ENCODE measurements around the gene CFAP57.

Gene CFAP57

DNA sequence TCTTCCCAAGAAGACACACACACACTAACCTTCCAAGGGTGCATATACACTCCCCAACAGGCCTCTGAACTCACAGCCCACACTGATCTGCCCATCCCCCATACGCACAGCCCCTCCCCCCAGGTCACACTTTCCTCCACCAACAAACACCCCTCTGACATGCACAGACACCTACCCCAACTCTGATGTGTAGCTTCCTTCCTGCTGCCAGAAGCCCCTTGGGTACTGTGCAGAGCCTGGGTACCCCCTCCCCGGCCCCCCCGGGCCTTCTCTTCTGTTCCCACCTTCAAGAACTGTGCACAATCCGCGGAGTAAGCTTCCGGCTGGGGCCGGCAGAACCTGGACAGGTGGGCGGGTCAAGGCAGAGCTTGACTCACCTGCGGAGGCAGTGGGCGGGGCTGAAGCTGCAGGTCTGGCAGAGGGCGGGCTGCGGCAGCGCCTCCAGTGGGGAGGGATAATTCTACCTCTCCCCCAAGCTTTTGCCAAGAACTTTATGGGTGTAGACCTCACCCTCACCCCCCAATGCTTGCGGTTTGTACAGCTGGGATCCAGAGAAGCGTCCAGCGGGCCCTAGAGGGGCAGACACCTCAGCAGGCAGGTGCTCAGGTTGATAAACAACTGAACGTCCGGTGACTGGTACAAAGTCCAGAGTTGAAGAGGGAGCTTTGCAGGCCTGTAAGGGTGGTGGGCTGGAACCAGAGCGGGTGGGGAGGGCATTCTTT, 113.3 kb downstream of the CFAP57 start, which contains the start of gene C1orf210:
C1orf210 (minus strand) TSS at position 313 of the 722 bp plus-strand sequence. CDS start 2,311 bp downstream, outside the sequence.
- H3K4me3 ChIP-seq (ENCODE audit: low read depth, low read length), result peak within 1 kb of the TSS; percentile 83

DNA sequence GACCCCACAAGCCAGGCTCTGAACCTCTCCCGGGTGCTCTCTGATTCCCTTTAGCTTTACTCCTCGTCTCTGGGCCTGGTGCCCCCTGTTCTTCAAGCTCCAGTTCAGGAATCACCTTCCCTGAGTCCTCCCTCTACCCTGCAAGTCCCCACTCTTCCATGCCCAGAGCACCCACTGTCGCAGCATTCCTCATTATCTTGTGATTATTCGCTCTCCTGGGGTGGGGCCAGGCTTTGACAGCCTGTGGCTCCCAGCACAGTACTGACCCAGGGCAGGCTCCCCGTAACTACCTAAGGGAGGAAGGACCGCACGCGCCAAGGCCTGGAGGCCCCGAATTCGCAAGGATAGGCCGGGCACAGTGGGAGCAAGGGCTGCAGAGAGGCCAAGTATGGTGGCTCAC, 114.0 kb downstream of the CFAP57 start:
- no peaks in the 10 kb centered on the region for H3K27me3 ChIP-seq (ENCODE audit: control insufficient read depth, insufficient read depth, low read length)
- peaks cover 4% of the 10 kb centered on the region for H3K36me3 ChIP-seq (ENCODE audit: control insufficient read depth, insufficient read depth, low read length)
- H3K9me3 ChIP-seq (ENCODE audit: control insufficient read depth, insufficient read depth, low read length), result no peaks in the 10 kb centered on the region
- H3K4me1 ChIP-seq (ENCODE audit: control insufficient read depth, insufficient read depth, low read length), result peaks cover 12% of the 10 kb centered on the region
- H3K4me3 ChIP-seq (ENCODE audit: low read depth, low read length), result peak overlapping the region; percentile 45
- peak overlapping the region; percentile 65 for H3K9ac ChIP-seq (ENCODE audit: low read depth, low read length)

More for the DNA sequence above, 113.3 kb downstream of the CFAP57 start, which contains the start of gene C1orf210:
- peaks cover 4% of the 10 kb centered on the region for H3K36me3 ChIP-seq (ENCODE audit: control insufficient read depth, insufficient read depth, low read length)
- no peaks in the 10 kb centered on the region for H3K27me3 ChIP-seq (ENCODE audit: control insufficient read depth, insufficient read depth, low read length)
- H3K9me3 ChIP-seq (ENCODE audit: control insufficient read depth, insufficient read depth, low read length), result no peaks in the 10 kb centered on the region
- H3K9ac ChIP-seq (ENCODE audit: low read depth, low read length), result peak within 1 kb of the TSS; percentile 65
- H3K4me1 ChIP-seq (ENCODE audit: control insufficient read depth, insufficient read depth, low read length), result peaks cover 12% of the 10 kb centered on the region

DNA sequence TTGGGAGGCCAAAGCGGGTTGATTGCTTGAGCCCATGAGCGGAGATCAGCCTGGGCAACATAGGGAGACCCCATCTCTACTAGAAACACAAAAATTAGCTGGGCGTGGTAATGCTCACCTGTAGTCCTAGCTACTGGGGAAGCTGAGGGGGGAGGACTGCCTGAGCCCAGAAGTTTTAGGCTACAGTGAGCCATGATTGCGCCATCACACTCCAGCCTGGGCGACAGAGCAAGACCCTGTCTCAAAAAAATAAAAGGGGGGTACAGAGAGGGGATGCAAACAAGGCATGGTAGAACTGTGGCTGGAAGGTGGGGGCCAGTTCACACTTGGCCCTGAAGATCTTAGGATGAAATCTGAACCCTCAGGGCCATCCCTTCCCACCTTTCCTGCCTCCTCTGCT, 114.4 kb downstream of the CFAP57 start:
- Histone ChIP-seq H3K9ac (ENCODE audit: low read depth, low read length) (peak overlapping the region; percentile 65), H3K4me1 (ENCODE audit: control insufficient read depth, insufficient read depth, low read length) (peaks cover 12% of the 10 kb centered on the region), H3K4me3 (ENCODE audit: low read depth, low read length) (no peak overlapping the region), H3K9me3 (ENCODE audit: control insufficient read depth, insufficient read depth, low read length) (no peaks in the 10 kb centered on the region), H3K36me3 (ENCODE audit: control insufficient read depth, insufficient read depth, low read length) (peaks cover 4% of the 10 kb centered on the region), H3K27me3 (ENCODE audit: control insufficient read depth, insufficient read depth, low read length) (no peaks in the 10 kb centered on the region)

DNA sequence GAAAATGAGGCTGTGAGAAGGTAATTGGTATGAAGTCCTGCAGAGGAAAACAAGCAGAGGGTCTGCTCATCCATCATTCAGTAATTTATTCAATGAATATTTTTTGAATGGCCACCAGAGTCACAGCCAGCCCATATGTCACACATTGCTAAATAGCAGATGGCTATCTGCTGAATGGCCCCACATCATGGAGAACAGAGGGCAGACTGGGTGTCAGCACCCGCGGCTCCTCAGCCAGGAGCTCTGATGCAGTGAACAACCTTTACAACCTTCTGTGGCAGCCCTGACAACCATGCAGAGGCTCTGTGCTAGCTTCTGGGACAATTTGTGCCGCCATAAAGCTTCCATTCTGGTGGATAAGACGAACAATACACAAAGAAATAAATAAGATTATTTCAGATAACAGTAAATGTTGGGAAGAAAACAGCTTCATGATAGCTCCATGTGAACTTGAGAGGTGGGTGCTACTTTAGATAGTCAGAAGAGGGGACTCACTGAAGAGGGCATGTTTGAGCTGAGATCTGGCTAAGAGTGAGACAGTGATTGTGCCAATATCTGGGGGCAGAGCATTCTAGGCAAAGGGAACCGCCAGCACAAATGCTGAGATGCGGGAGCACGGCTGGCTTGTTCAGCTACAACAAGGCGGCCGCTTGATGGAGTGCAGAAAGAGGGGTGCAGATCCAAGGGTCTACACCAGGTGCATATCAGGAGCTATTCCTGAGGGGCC, 116.1 kb downstream of the CFAP57 start:
- Histone ChIP-seq H3K36me3 (ENCODE audit: control insufficient read depth, insufficient read depth, low read length) (no peaks in the 10 kb centered on the region), H3K27me3 (ENCODE audit: control insufficient read depth, insufficient read depth, low read length) (no peaks in the 10 kb centered on the region), H3K9ac (ENCODE audit: low read depth, low read length) (no peak overlapping the region)

DNA sequence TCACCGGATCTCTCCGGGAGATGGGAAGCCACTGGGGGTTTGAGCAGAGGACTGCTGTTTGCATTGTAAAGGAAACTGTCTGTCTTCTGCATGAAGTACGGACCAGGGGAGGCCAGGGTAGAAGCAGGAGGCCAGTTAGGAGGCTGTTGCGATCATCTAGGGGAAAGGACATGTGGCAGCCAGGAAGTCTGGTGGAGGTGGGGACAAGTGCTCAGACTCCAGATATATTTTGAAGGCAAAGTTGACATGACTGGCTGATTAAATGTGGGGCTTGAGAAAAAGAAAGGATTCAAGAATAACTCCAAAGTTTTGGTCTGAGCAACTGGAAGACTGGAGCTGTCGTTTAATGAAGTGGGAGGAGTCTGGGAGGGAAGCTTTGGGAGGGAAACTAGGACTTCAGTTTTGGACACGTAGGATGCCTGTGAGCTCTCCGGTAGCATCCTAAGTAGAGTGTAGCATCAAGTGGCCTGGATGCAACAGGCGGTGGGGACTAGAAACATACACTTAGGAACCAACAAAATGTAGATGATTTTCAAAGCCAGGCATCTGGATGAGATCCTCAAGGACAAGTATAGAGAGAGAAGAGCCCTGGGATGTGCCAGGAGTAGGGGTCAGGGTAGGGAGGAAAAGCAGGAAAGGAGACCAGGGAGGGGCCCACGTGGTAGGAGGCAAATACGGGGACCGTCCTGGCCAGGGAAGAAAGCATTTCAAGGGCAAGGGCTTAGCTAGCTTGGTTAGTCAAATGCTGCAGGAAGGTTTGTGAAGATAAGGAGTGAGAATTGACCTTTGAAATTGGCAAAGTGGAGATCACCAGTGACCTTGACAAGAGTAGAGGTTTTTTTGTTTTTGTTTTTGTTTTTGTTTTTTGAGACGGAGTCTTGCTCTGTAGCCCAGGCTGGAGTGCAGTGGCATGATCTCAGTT, 116.9 kb downstream of the CFAP57 start:
- Histone ChIP-seq H3K9me3 (ENCODE audit: control insufficient read depth, insufficient read depth, low read length) (no peaks in the 10 kb centered on the region), H3K4me3 (ENCODE audit: low read depth, low read length) (no peak overlapping the region), H3K9ac (ENCODE audit: low read depth, low read length) (no peak overlapping the region), H3K27me3 (ENCODE audit: control insufficient read depth, insufficient read depth, low read length) (no peaks in the 10 kb centered on the region), H3K36me3 (ENCODE audit: control insufficient read depth, insufficient read depth, low read length) (no peaks in the 10 kb centered on the region), H3K4me1 (ENCODE audit: control insufficient read depth, insufficient read depth, low read length) (peaks cover 12% of the 10 kb centered on the region)

More for the DNA sequence above, 116.1 kb downstream of the CFAP57 start:
- Histone ChIP-seq H3K4me3 (ENCODE audit: low read depth, low read length) (no peak overlapping the region), H3K9me3 (ENCODE audit: control insufficient read depth, insufficient read depth, low read length) (no peaks in the 10 kb centered on the region), H3K4me1 (ENCODE audit: control insufficient read depth, insufficient read depth, low read length) (peaks cover 12% of the 10 kb centered on the region)

DNA sequence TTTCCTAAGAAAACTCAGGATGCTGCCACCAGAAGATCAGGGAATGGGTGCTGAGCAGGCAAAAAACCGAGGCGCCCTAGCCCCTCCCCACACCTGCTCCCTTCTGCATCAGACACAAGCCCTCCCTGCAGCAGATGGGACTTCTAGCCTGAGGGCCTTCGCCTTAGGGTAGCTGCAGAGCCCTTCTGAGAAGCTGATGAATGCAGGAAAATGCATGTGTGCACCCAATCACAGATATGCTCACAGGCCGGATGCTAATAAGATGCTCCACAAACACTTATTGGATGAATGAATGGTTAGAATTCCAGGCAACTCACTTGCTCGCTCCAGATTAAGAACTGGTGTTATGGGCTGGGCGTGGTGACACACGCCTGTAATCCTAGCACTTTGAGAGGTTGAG, 120.1 kb downstream of the CFAP57 start:
- Histone ChIP-seq H3K27me3 (ENCODE audit: control insufficient read depth, insufficient read depth, low read length) (no peaks in the 10 kb centered on the region), H3K4me1 (ENCODE audit: control insufficient read depth, insufficient read depth, low read length) (peaks cover 13% of the 10 kb centered on the region)

DNA sequence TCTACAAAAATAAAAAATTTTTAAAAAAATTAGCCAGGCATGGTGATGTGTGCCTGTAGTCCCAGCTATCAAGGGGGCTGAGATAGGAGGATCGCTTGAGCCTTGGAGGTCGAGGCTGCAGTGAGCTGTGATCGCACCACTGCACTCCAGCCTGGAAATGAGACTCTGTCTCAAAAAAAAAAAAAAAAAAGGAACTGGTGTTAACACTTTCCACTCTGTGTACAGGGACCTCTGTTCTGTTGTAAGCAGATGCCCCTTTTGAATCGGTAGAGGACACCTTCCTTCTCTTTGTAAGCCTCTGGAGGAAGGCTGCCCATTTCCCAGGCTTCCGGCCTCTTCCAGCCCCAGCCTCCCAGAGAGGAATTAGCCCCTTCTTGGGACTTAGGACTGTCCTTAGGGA, 120.5 kb downstream of the CFAP57 start:
- H3K9me3 ChIP-seq (ENCODE audit: control insufficient read depth, insufficient read depth, low read length), result no peaks in the 10 kb centered on the region
- H3K4me1 ChIP-seq (ENCODE audit: control insufficient read depth, insufficient read depth, low read length), result peaks cover 13% of the 10 kb centered on the region
- H3K36me3 ChIP-seq (ENCODE audit: control insufficient read depth, insufficient read depth, low read length), result no peaks in the 10 kb centered on the region
- H3K27me3 ChIP-seq (ENCODE audit: control insufficient read depth, insufficient read depth, low read length), result no peaks in the 10 kb centered on the region
- no peak overlapping the region for H3K9ac ChIP-seq (ENCODE audit: low read depth, low read length)
- no peak overlapping the region for H3K4me3 ChIP-seq (ENCODE audit: low read depth, low read length)

More for the DNA sequence above, 120.1 kb downstream of the CFAP57 start:
- H3K9ac ChIP-seq (ENCODE audit: low read depth, low read length), result no peak overlapping the region
- H3K36me3 ChIP-seq (ENCODE audit: control insufficient read depth, insufficient read depth, low read length), result no peaks in the 10 kb centered on the region
- H3K4me3 ChIP-seq (ENCODE audit: low read depth, low read length), result no peak overlapping the region
- no peaks in the 10 kb centered on the region for H3K9me3 ChIP-seq (ENCODE audit: control insufficient read depth, insufficient read depth, low read length)

DNA sequence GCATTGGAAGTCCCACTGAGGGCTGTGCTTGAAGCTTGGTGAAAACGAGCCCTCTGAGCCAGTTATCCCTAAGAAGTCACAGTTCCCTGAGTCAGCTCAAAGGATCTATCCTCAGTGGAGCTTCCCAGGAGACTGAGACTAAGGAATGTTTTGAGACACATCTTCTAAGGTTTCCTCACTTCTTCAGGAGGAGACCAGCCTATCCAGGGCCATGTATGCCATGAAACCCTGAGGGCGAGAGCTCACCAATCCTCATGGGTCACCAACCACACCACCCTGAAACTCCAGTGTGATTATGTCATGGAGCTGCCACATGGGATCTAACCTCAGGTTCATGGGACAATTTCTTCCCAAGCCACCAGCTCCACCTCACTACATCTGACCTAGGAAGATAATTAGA, 121.0 kb downstream of the CFAP57 start:
- no peak overlapping the region for H3K9ac ChIP-seq (ENCODE audit: low read depth, low read length)
- peaks cover 13% of the 10 kb centered on the region for H3K4me1 ChIP-seq (ENCODE audit: control insufficient read depth, insufficient read depth, low read length)
- no peaks in the 10 kb centered on the region for H3K36me3 ChIP-seq (ENCODE audit: control insufficient read depth, insufficient read depth, low read length)
- no peaks in the 10 kb centered on the region for H3K9me3 ChIP-seq (ENCODE audit: control insufficient read depth, insufficient read depth, low read length)
- no peaks in the 10 kb centered on the region for H3K27me3 ChIP-seq (ENCODE audit: control insufficient read depth, insufficient read depth, low read length)
- no peak overlapping the region for H3K4me3 ChIP-seq (ENCODE audit: low read depth, low read length)

DNA sequence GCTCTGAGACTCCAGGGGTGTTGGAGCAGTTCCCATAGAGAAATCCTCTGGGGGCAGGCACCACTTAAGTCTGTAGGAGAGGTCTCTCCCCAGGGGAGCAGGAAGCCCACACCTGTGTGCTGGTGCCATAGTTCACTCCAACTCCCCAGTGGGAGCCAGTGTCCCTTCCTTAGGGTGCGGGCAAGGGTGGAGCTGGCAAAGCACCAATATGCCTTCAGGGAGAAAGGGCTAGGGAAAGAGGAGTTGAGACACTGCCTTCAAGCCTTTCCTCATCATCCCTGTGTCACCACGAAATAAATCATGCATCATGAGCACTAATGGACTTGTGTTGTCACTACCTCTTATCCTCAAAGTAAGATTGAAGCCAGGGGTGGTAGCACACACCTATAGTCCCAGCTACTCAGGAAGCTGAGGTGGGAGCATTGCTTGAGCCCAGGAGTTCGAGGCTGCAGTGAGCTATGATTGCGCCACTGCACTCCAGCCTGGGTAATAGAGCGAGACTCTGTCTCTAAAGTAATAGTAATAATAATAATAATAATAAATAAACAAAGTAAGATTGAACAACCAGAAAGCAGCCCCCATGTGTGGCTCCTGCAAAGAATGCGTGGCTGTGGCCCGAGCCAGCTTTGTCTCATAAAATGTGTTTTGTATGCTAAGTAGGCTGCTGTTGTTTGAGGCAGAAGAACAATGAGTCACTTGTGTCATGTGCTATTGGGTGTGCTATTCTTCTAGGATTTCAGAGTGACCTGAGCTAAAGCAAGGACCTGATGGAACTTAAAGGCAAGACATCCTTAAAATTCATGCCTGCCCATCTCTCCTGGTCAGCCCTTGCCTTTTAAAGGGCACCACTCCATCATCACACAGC, 122.0 kb downstream of the CFAP57 start:
- no peak overlapping the region for H3K9ac ChIP-seq (ENCODE audit: low read depth, low read length)
- no peaks in the 10 kb centered on the region for H3K9me3 ChIP-seq (ENCODE audit: control insufficient read depth, insufficient read depth, low read length)
- H3K27me3 ChIP-seq (ENCODE audit: control insufficient read depth, insufficient read depth, low read length), result no peaks in the 10 kb centered on the region
- no peak overlapping the region for H3K4me3 ChIP-seq (ENCODE audit: low read depth, low read length)
- H3K4me1 ChIP-seq (ENCODE audit: control insufficient read depth, insufficient read depth, low read length), result peaks cover 14% of the 10 kb centered on the region
- no peaks in the 10 kb centered on the region for H3K36me3 ChIP-seq (ENCODE audit: control insufficient read depth, insufficient read depth, low read length)

DNA sequence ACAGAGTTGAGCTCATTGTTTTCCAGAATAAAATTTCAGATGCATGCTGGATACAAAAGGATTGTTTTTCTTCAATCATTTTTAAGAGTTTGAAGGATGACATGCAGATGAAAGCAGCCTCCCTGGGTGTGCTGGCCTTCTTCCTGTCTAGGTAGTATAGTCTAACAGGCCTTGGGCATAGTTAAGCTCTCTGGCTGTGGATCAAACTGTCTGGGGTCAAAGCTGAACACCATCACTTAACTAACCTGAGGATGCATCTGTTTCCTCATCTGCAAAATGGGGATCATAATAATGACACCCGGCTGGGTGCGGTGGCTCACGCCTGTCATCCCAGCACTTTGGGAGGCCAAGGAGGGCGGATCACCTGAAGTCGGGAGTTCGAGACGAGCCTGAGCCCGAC, 122.6 kb downstream of the CFAP57 start:
- Histone ChIP-seq H3K36me3 (ENCODE audit: control insufficient read depth, insufficient read depth, low read length) (no peaks in the 10 kb centered on the region), H3K9ac (ENCODE audit: low read depth, low read length) (no peak overlapping the region), H3K4me3 (ENCODE audit: low read depth, low read length) (no peak overlapping the region), H3K27me3 (ENCODE audit: control insufficient read depth, insufficient read depth, low read length) (no peaks in the 10 kb centered on the region), H3K4me1 (ENCODE audit: control insufficient read depth, insufficient read depth, low read length) (peaks cover 19% of the 10 kb centered on the region), H3K9me3 (ENCODE audit: control insufficient read depth, insufficient read depth, low read length) (no peaks in the 10 kb centered on the region)

DNA sequence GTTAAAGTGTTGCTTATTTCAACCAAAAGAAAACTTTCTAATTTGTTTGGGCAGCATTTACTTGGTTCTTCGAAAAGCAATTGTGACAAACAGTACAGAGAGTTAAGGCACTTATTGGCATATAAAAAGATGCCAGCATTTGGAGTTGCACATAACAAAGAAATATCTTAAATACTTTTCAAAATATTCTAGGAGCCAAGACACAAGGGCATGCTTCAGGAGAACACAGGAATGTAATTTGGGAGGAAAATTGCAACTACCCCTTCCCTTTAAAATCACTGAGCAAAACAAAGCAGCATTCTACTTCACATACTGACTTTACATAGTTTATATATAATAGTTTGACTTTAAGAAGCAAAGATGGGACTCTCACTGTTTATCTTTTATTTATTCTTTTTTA, 124.1 kb downstream of the CFAP57 start:
- Histone ChIP-seq H3K4me3 (ENCODE audit: low read depth, low read length) (no peak overlapping the region), H3K9ac (ENCODE audit: low read depth, low read length) (no peak overlapping the region), H3K36me3 (ENCODE audit: control insufficient read depth, insufficient read depth, low read length) (no peaks in the 10 kb centered on the region), H3K4me1 (ENCODE audit: control insufficient read depth, insufficient read depth, low read length) (peaks cover 19% of the 10 kb centered on the region), H3K9me3 (ENCODE audit: control insufficient read depth, insufficient read depth, low read length) (no peaks in the 10 kb centered on the region), H3K27me3 (ENCODE audit: control insufficient read depth, insufficient read depth, low read length) (no peaks in the 10 kb centered on the region)

Measured in iPS-15b (cell line).